Measurements from ENCODE around the gene RHBDL1. TPM values are rescaled to one million over a fixed set of nuclear protein-coding genes. Genes with fewer than 3 reads are reported as not detected.

Gene RHBDL1
- total and polyA plus RNA-seq, 2 donors (not counting 1 experiment from before 2014, with no cell fraction given), result 0.76 to 7.1 TPM

GRCh38 chr16:704047-704446 lies 28.6 kb downstream of the RHBDL1 start:
- Histone ChIP-seq H2AFZ (ENCODE audit: low read length) (no peak overlapping the region), H3K36me3 (ENCODE audit: control insufficient read depth, insufficient read depth, low read length) (no peaks in the 10 kb centered on the region), H3K27ac (ENCODE audit: insufficient read depth, low read length) (no peak overlapping the region), H3K27me3 (ENCODE audit: control insufficient read depth, insufficient read depth, low read length) (peaks cover 50% of the 10 kb centered on the region), H3K4me2 (ENCODE audit: extremely low read depth, insufficient read depth, low read length) (no peak overlapping the region), H3K9me3 (ENCODE audit: control insufficient read depth, insufficient read depth, low read depth, low read length) (no peaks in the 10 kb centered on the region), H3K4me3 (replicated peaks in 1 of 4; ENCODE audit: control extremely low read depth in 1 of 4, insufficient read depth in 1 of 4, low read depth in 3 of 4, low read length in 4 of 4) (no peak overlapping the region), H3K4me1 (ENCODE audit: control insufficient read depth, extremely low read depth, insufficient read depth, low read length) (no peaks in the 10 kb centered on the region), H4K20me1 (ENCODE audit: control insufficient read depth, extremely low read depth, insufficient read depth, low read length) (no peaks in the 10 kb centered on the region), H3K9ac (ENCODE audit: insufficient read depth, low read length) (no peak overlapping the region), H3K79me2 (ENCODE audit: control insufficient read depth, insufficient read depth, low read length) (no peaks in the 10 kb centered on the region)
- TF ChIP-seq EZH2 (IDR thresholded peaks at IDR 0.05; ENCODE audit: low read length, missing control alignments) (no peak), CTCF (conservative IDR thresholded peaks at IDR 0.05 in 1 of 2, IDR thresholded peaks at IDR 0.05 in 1 of 2; ENCODE audit: low read depth in 1 of 2, low read length in 2 of 2) (no peak)
- no peak for DNase-seq (ENCODE audit: low read depth in 2 of 2)

- Histone ChIP-seq H3K9me3 (ENCODE audit: control insufficient read depth, insufficient read depth, low read depth, low read length) (no peaks in the 10 kb centered on the region), H3K79me2 (ENCODE audit: control insufficient read depth, insufficient read depth, low read length) (no peaks in the 10 kb centered on the region), H4K20me1 (ENCODE audit: control insufficient read depth, extremely low read depth, insufficient read depth, low read length) (no peaks in the 10 kb centered on the region), H3K36me3 (ENCODE audit: control insufficient read depth, insufficient read depth, low read length) (no peaks in the 10 kb centered on the region), H3K4me3 (replicated peaks in 1 of 4; ENCODE audit: control extremely low read depth in 1 of 4, insufficient read depth in 1 of 4, low read depth in 3 of 4, low read length in 4 of 4) (no peak overlapping the region), H3K4me2 (ENCODE audit: extremely low read depth, insufficient read depth, low read length) (no peak overlapping the region), H3K27ac (ENCODE audit: insufficient read depth, low read length) (no peak overlapping the region), H3K27me3 (ENCODE audit: control insufficient read depth, insufficient read depth, low read length) (peaks cover 50% of the 10 kb centered on the region), H2AFZ (ENCODE audit: low read length) (no peak overlapping the region), H3K9ac (ENCODE audit: insufficient read depth, low read length) (no peak overlapping the region), H3K4me1 (ENCODE audit: control insufficient read depth, extremely low read depth, insufficient read depth, low read length) (peaks cover 2% of the 10 kb centered on the region)
- no peak for DNase-seq (ENCODE audit: low read depth in 2 of 2)
- TF ChIP-seq CTCF (conservative IDR thresholded peaks at IDR 0.05 in 1 of 2, IDR thresholded peaks at IDR 0.05 in 1 of 2; ENCODE audit: low read depth in 1 of 2, low read length in 2 of 2) (no peak), EZH2 (IDR thresholded peaks at IDR 0.05; ENCODE audit: low read length, missing control alignments) (peak; percentile 94)
Measured at GRCh38 chr16:704552-705380, 29.3 kb downstream of the RHBDL1 start.

DNA sequence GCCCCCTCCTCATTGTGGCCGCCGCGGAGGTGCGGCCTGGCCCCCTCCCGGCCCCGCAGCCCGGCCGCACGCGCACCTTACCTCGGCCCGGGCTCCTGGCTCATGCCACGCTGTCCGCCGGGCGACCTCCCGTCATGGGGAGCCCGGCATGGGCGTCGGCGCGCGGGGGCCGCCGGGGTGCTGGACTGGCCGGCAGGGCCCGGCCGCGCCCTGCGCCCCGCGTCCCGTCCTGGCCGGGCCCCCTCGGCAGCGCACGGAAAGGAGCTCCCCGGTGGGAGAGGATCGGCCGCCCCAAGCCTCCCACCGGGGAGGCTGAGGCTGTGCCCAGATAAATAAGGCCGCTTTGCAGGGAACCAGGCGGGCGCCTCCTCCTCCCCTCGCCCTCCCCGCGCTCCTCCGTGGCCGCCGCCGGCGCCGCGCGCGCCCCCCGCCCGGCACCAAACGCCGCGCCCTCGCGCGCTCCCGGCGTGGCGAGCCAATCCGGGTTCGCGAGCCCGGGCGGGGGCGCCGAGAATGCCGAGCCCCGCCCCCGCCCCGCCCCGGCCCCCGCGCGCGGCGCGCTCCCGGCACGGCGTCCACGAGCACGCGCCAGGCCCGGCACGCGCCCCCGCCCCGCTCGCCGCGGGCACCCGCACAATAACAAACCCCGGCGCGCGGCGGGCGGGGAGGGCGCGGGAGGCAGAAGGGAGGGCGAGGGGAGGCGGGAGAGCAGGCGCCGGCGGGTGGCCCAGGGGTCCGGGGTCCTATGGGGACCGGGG lies 30.1 kb downstream of the RHBDL1 start, which contains the start of gene FBXL16:
Gene FBXL16, minus strand, starts transcription at position 371 of the 758 bp plus-strand sequence. CDS start 8,396 bp downstream, outside the sequence.
- TF ChIP-seq EZH2 (IDR thresholded peaks at IDR 0.05; ENCODE audit: low read length, missing control alignments) (no peak), CTCF (conservative IDR thresholded peaks at IDR 0.05 in 1 of 2, IDR thresholded peaks at IDR 0.05 in 1 of 2; ENCODE audit: low read depth in 1 of 2, low read length in 2 of 2) (no peak)
- Histone ChIP-seq H4K20me1 (ENCODE audit: control insufficient read depth, extremely low read depth, insufficient read depth, low read length) (no peaks in the 10 kb centered on the region), H3K9ac (ENCODE audit: insufficient read depth, low read length) (no peak within 1 kb of the TSS), H3K4me1 (ENCODE audit: control insufficient read depth, extremely low read depth, insufficient read depth, low read length) (peaks cover 8% of the 10 kb centered on the region), H2AFZ (ENCODE audit: low read length) (no peak within 1 kb of the TSS), H3K79me2 (ENCODE audit: control insufficient read depth, insufficient read depth, low read length) (no peaks in the 10 kb centered on the region), H3K27me3 (ENCODE audit: control insufficient read depth, insufficient read depth, low read length) (peaks cover 50% of the 10 kb centered on the region), H3K4me2 (ENCODE audit: extremely low read depth, insufficient read depth, low read length) (no peak within 1 kb of the TSS), H3K9me3 (ENCODE audit: control insufficient read depth, insufficient read depth, low read depth, low read length) (no peaks in the 10 kb centered on the region), H3K4me3 (replicated peaks in 1 of 4; ENCODE audit: control extremely low read depth in 1 of 4, insufficient read depth in 1 of 4, low read depth in 3 of 4, low read length in 4 of 4) (no peak within 1 kb of the TSS), H3K36me3 (ENCODE audit: control insufficient read depth, insufficient read depth, low read length) (no peaks in the 10 kb centered on the region), H3K27ac (ENCODE audit: insufficient read depth, low read length) (no peak within 1 kb of the TSS)
- no peak for DNase-seq (ENCODE audit: low read depth in 2 of 2)

All from fibroblast of lung (primary cell).